Stimulated activated CD4-positive, alpha-beta T cell treated with anti-CD3 and anti-CD28 coated beads, Interleukin-12 subunit alpha, Interleukin-12 subunit beta, amount 100 ng/mL, for 48 hours (primary cell): ENCODE results near the gene SLC25A43.
"Not testable (repeated sequence)": the region's sequence is repeated elsewhere in the genome, so short reads cannot be mapped to it uniquely, and the experiment has no call there.

Source experiments
- DNase-seq, 3 donors: peaks; one replicate each; pipeline ENCODE4 v3.0.0-alpha.2; 2020; ENCODE audit warnings: low read depth in 2 of 3, low spot score in 1 of 3

Gene SLC25A43

GRCh38 chrX:119467842-119468550, 68.9 kb downstream of the SLC25A43 start, which contains the start of gene SLC25A5:
Gene SLC25A5, plus strand, starts transcription at chrX:119468444. Its CDS starts 72 bp downstream, at chrX:119468516.
- peak; percentile 53 to 78 (median 63) for DNase-seq

- DNase-seq: peak; percentile 76 to 83 (median 82)
Observed at GRCh38 chrX:119468551-119469312, 69.6 kb downstream of the SLC25A43 start.

DNA sequence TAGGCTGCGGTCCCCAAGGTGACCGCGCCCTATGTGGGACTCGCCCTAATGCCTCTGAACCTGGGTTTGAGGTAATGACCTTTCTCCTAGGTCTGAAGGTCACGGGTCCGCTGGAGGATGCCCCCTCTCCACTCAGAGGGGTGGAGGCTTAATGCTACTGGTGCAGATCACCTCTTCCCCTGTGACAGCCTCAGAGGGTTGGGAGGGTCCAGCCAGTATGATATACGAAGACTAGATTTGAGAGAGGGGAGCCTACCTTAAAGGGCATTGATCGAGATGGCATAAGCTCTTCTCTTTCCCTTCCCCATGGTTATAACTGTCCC, 70.1 kb downstream of the SLC25A43 start:
- no peak for DNase-seq

DNA sequence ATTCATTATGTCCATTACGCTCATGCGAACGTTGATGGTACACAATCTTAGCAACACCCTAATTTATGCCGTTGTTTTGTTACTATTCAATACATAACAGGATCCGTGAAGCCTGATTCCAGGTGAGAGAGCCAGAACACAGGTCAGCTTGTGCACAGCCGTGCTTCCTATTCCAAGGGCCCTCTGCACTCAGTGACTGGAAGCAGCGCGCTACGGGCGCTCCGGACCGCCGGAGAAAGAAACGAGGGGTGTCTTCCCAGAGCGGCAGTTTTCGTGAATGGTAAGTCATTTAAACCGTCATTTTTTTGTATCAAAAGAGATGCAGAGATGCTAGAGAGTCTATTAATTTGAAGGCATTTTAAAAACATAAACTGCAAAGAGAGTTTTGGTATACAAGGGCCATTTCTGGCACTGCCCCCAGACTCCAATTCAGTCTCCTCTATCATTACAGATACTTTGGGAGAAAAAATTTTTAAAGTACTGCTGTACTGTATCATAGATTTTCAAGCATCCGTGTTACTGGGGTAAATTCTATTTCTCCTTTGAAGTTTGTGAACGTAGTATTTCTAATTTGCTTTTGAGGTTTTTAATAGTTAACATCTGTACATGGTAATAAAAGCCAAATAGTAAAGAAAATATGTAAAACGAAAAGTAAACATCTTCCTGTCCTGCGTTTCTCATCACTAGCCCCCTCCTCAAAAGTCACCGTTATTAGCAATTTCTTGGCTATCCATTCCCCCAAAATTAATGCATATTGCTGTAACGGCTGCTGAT, 75.7 kb downstream of the SLC25A43 start:
- DNase-seq: no peak

- DNase-seq: no peak
Observed at GRCh38 chrX:119475389-119476101, 76.4 kb downstream of the SLC25A43 start.

- DNase-seq: no peak
Observed at GRCh38 chrX:119477812-119478232, 78.7 kb downstream of the SLC25A43 start.

DNA sequence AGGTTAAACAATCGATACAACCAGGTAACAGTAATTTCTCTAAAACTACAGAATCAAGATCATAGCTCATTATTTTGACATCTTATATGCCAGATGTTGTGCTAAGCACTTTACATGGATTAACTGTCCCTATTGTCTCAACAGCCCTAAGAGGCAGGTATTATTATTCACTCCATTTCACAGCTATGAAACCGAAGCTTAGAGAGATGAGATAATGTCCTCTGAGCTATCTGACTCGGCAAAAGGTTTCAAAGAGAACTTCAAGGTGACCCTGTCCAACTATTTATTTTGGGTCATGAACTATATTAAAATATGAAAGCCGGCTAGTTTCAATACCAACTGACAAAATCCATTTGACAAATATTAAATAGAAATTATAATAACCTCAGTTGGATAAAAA, 79.4 kb downstream of the SLC25A43 start:
- no peak for DNase-seq

DNA sequence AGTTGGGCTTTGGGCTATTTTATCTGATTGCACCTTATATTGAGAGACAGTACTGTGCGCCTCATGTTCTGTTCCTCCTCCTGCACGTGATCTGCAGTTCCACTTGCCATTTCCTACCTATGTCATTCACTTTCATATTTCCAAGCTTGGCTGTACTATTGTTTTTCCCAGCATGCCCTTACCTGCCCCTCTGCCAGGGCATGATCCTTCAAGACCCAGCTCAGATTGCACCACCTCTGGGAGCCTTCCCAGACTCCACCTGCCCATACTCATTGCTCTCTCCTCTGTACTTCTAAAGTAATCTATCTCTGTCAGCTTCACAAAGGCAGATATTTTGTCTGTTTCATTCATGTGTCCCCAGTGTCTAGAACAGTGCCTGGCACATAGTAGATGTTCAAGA, 80.7 kb downstream of the SLC25A43 start:
- DNase-seq: no peak

DNA sequence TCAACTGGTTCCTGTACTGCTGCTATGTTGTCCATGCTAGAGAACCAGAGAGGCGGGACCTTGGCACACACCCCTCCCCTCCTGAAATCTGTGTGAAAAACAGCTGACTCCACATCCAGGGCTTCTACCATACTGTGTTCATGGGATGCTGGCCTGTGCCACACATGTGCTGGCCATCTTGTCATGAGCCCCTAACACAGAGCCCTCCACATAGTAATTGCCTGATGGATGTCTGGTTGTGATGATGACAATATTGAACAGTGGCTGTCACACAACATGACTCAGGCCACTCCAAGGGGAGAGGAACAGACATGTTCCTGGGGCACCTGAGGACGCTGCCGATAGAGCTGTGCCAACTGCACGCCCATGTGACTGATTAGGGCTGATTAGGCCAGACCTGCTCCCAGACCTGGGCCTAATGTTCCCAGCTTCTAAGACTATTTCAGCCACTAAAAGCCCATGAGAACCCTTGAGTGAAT, 82.2 kb downstream of the SLC25A43 start:
- DNase-seq: no peak

DNA sequence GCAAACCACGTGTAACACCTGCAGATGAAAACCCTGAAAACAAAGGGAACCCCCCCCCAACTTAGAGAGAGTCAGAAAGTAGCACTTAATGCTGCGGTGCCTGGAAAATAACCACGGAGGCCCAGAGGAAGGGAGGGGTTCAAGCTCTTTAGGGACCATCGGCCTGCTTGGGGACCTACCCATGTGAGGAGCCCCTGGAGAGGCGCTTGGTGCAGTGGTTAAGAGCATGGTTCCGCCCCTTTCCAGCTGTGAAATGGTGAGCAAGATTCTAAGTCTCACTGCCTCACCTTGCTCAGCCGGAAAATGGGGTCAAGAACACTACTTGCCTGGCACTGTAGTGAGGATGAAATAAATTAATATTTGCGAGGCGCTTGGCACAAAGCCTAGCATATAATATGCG, 82.9 kb downstream of the SLC25A43 start:
- DNase-seq: no peak

- DNase-seq: peak; percentile 36 to 62 (median 55)
Observed at GRCh38 chrX:119482481-119483480, 83.6 kb downstream of the SLC25A43 start.

- DNase-seq: no peak
Observed at GRCh38 chrX:119486745-119487144, 87.6 kb downstream of the SLC25A43 start.

GRCh38 chrX:119487766-119488165, 88.6 kb downstream of the SLC25A43 start:
- DNase-seq: not testable (repeated sequence)

DNA sequence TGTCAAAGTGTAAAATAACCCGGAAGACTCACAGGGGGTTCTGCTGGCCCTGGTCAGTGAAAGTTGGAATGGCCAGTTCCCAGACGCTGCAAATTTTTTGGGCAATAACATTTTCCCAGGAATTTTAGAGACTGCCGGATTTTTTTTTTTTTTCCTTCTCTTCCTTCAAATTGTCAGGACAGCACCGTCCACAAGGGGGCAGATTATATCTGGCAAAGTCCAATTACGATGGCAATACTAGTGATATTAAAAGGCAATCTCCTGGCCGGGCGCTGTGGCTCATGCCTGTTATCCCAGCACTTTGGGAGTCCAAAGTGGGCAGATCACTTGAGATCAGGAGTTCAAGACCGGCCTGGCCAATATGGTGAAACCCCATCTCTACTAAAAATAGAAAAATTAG, 89.6 kb downstream of the SLC25A43 start:
- DNase-seq: peak in 1 of 3 donors; percentile 43

DNA sequence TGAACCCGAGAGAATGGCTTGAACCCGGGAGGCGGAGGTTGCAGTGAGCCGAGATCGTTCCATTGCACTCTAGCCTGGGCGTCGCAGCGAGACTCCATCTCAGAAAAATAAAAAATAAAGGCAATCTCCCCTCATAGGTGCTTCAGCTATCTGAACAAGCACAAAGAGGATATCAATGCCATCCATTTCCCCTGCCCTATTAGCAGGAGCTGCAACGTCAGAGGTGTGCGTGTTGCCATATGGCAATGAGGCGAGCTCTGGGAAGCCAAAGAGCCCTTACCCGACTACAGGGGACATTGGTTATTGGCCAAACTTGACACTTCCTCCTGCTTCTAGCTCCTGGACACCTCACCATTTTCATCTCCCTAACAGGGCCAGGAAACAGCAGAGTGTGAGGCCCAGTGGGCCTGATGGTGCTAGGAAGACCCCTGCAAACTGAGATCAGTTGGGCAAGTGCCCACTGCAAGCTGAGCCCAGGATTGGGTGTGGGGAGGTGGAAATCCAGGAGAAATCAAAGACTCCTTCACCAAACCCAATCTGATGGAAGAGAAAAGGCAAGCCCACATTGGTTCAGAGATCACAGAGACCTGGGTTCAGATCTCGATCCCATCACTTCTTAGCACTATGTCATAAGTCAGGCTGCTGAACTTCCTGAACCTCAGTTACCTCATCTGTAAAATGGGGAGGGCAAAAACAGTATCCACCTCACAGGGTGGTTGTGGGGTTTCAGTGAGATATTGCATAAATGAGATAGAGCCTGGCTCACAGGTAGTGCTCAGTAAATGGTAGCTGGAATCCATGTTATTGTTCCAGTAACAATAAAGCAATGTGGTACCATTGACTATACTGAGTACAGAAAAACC, 90.3 kb downstream of the SLC25A43 start:
- no peak for DNase-seq

DNA sequence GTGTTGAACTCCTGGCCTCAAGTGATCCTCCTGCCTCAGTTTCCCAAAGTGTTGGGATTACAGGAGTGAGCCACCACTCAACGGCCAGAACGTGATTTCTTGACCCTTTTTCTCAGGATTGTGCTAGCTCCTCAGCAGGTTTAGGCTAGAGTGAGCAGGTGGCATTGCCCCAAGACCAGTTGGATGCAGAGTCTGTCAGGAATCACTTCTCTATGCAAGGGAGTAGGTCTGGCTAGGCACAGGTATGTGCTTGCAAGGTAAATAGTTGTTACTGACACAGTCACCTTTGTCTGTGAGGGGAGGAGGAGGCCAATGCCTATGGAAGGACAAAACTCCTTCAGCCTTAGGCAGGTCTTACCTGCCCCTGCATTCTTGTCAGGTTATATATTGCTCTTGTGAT, 93.3 kb downstream of the SLC25A43 start:
- DNase-seq: no peak

- DNase-seq: not testable (repeated sequence)
Observed at GRCh38 chrX:119493851-119494495, 94.8 kb downstream of the SLC25A43 start.
